HG03066 (cell line): ENCODE measurements around the gene HTR7.

Experiments
- ATAC-seq: cut with Tn5 transposase; IDR thresholded peaks from one replicate; pipeline ENCODE4 v1.9.1; 2021; ENCODE audit warnings: low read depth; ENCODE audit not compliant: unreplicated experiment

HTR7 gene

GRCh38 chr10:90746829-90747228 lies 111.0 kb downstream of the HTR7 start:
- no peak for ATAC-seq

- no peak for ATAC-seq
These were observed 112.3 kb downstream of the HTR7 start for GRCh38 chr10:90745565-90745964.

GRCh38 chr10:90743291-90743690 lies 114.5 kb downstream of the HTR7 start:
- ATAC-seq, result no peak

- ATAC-seq, result no peak
These were observed 115.8 kb downstream of the HTR7 start for GRCh38 chr10:90741926-90742565.

GRCh38 chr10:90740265-90740664 lies 117.6 kb downstream of the HTR7 start:
- ATAC-seq, result no peak

GRCh38 chr10:90738885-90739284 lies 119.0 kb downstream of the HTR7 start:
- no peak for ATAC-seq

GRCh38 chr10:90734415-90734814 lies 123.4 kb downstream of the HTR7 start:
- no peak for ATAC-seq

- no peak for ATAC-seq
These were observed 125.3 kb downstream of the HTR7 start for GRCh38 chr10:90732581-90732980.

- no peak for ATAC-seq
These were observed 134.3 kb downstream of the HTR7 start for GRCh38 chr10:90723416-90724068.

- ATAC-seq, result no peak
These were observed 135.0 kb downstream of the HTR7 start for GRCh38 chr10:90722832-90723231.

- ATAC-seq, result no peak
These were observed 139.7 kb downstream of the HTR7 start for GRCh38 chr10:90718182-90718581.

- ATAC-seq, result no peak
These were observed 145.3 kb downstream of the HTR7 start for GRCh38 chr10:90712529-90712928.

GRCh38 chr10:90709727-90710126 lies 148.1 kb downstream of the HTR7 start:
- no peak for ATAC-seq

- ATAC-seq, result no peak
These were observed 150.2 kb downstream of the HTR7 start for GRCh38 chr10:90707657-90708056.

- ATAC-seq, result no peak
These were observed 156.4 kb downstream of the HTR7 start for GRCh38 chr10:90701428-90701827.

GRCh38 chr10:90695915-90696676 lies 161.7 kb downstream of the HTR7 start:
- no peak for ATAC-seq
